Activated B cell treated with CpG ODN at 0.5 μM for 24 hours (primary cell): Measurements from ENCODE around the gene CAPRIN1. TPM values are rescaled to one million over a fixed set of nuclear protein-coding genes. Genes with fewer than 3 reads are reported as not detected.

ENCODE experiments used
- ATAC-seq: fragments of 200-7000 bp; cut with Tn5 transposase; one replicate; pipeline ENCODE4 v1.10.0; 2021; ENCODE audit warnings: low read depth, mild to moderate bottlenecking, moderate library complexity
- CTCF ChIA-PET: fragments of 350-600 bp; sonication (Branson Sonifier 250); formaldehyde crosslinking; loops from one replicate; lab custom pipeline; 2021; ENCODE audit warnings: antibody characterized with exemption; lab: Charles Lee
- POLR2A ChIA-PET: fragments of 350-600 bp; sonication (Branson Sonifier 250); formaldehyde crosslinking; loops from one replicate; lab custom pipeline; 2021; ENCODE audit warnings: antibody characterized with exemption; lab: Charles Lee
- DNase-seq: peaks from one replicate; pipeline ENCODE4 v3.0.0; 2022
- H3K27ac Mint-ChIP-seq: one replicate; pipeline ENCODE4 v1.8.0; 2020; ENCODE audit warnings: mixed read lengths
- H3K27me3 Mint-ChIP-seq: one replicate; pipeline ENCODE4 v1.8.0; 2021; ENCODE audit warnings: mixed read lengths
- H3K36me3 Mint-ChIP-seq: one replicate; pipeline ENCODE4 v1.8.0; 2021; ENCODE audit warnings: low read depth, mixed read lengths
- H3K4me1 Mint-ChIP-seq: one replicate; pipeline ENCODE4 v1.8.0; 2021; ENCODE audit warnings: mixed read lengths
- H3K4me3 Mint-ChIP-seq: one replicate; pipeline ENCODE4 v1.8.0; 2020; ENCODE audit warnings: mild to moderate bottlenecking, mixed read lengths
- H3K9me3 Mint-ChIP-seq: one replicate; pipeline ENCODE4 v1.8.0; 2020; ENCODE audit warnings: mixed read lengths
- intact Hi-C: fragments of 100-400 bp; cut with micrococcal nuclease; formaldehyde crosslinking; loops from one replicate; pipeline ENCODE4 v1.15.1; 2024
- total RNA-seq: library from RNA; stranded (reverse); gene quantifications from 2 replicates; pipeline ENCODE4 v1.2.3, GENCODE V29; 2022
- TF ChIP-seq, protein P1 (sequence below): fragments of 200-600 bp; IDR thresholded peaks from one replicate; pipeline ENCODE4 v1.8.0; 2022; ENCODE audit warnings: antibody characterized with exemption, mild to moderate bottlenecking

CAPRIN1 gene
- total RNA-seq, 1 donor from 2014 or later: 158 TPM

DNA sequence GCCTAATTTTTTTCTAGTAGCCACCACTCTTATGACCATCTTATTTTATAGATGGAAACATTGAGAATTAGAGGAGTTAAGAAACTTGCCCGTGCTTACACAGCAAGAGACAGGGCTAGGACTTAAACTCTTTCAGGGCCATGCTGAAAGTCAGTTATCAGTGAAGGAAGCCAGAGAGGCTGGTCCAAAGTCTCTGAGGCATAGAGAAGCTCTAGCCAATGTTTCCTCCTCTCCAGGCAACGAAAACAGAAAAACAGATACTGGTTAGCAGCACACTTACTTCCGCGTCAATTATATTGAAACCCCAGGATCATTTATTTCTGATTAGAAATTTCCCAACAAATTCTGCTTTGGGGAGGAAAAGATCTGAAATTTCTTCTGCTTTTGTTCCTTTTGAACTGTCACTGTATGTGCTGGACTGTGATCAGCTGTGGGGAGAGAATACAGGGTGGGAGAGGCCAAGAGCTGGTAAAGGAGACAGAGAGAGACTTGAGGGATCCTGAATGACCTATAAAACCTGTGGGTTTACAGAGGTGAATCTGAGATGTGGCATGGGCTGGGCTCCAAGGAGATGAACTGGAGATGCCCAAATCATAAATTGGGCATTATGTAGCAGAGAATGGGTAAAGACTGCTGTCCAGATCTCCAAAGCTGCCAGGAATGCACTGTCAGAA is 37.5 kb upstream of the CAPRIN1 start:
- H3K27ac Mint-ChIP-seq: no peak overlapping the region
- DNase-seq: no peak
- TF ChIP-seq, protein P1, sequence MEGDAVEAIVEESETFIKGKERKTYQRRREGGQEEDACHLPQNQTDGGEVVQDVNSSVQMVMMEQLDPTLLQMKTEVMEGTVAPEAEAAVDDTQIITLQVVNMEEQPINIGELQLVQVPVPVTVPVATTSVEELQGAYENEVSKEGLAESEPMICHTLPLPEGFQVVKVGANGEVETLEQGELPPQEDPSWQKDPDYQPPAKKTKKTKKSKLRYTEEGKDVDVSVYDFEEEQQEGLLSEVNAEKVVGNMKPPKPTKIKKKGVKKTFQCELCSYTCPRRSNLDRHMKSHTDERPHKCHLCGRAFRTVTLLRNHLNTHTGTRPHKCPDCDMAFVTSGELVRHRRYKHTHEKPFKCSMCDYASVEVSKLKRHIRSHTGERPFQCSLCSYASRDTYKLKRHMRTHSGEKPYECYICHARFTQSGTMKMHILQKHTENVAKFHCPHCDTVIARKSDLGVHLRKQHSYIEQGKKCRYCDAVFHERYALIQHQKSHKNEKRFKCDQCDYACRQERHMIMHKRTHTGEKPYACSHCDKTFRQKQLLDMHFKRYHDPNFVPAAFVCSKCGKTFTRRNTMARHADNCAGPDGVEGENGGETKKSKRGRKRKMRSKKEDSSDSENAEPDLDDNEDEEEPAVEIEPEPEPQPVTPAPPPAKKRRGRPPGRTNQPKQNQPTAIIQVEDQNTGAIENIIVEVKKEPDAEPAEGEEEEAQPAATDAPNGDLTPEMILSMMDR: no peak
- H3K36me3 Mint-ChIP-seq: no peaks in the 10 kb centered on the region
- intact Hi-C loops: no loop called here
- no peaks in the 10 kb centered on the region for H3K9me3 Mint-ChIP-seq
- CTCF ChIA-PET: no interaction called here
- no peak overlapping the region for H3K4me3 Mint-ChIP-seq
- ATAC-seq: no peak
- no peaks in the 10 kb centered on the region for H3K4me1 Mint-ChIP-seq
- H3K27me3 Mint-ChIP-seq: peaks cover 12% of the 10 kb centered on the region
- POLR2A ChIA-PET: no interaction called here

GRCh38 chr11:34021977-34022735 is 29.4 kb upstream of the CAPRIN1 start:
- H3K27me3 Mint-ChIP-seq: no peaks in the 10 kb centered on the region
- POLR2A ChIA-PET: no interaction called here
- H3K9me3 Mint-ChIP-seq: peaks cover 3% of the 10 kb centered on the region
- TF ChIP-seq, protein P1: no peak
- CTCF ChIA-PET: no interaction called here
- H3K4me3 Mint-ChIP-seq: no peak overlapping the region
- no peak overlapping the region for H3K27ac Mint-ChIP-seq
- intact Hi-C loops: no loop called here
- no peak for DNase-seq
- no peak for ATAC-seq
- no peaks in the 10 kb centered on the region for H3K36me3 Mint-ChIP-seq
- no peaks in the 10 kb centered on the region for H3K4me1 Mint-ChIP-seq

DNA sequence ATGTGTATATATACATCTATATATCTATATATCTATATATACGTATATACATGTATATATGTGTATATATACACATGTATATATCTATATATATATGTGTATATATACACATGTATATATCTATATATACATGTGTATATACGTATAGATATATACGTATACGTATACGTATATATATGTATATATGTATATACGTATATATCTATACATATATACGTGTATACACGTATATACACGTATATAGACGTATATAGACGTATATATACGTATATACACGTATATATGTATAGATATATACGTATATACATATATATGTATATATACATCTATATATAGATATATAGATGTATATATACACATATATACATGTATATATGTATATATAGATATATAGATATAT is 25.1 kb upstream of the CAPRIN1 start:
- ATAC-seq (no peak), DNase-seq (no peak)
- POLR2A ChIA-PET: no interaction called here
- H3K27ac Mint-ChIP-seq: no peak overlapping the region
- no peaks in the 10 kb centered on the region for H3K36me3 Mint-ChIP-seq
- H3K9me3 Mint-ChIP-seq: peaks cover 3% of the 10 kb centered on the region
- H3K4me3 Mint-ChIP-seq: no peak overlapping the region
- TF ChIP-seq, protein P1: no peak
- CTCF ChIA-PET: no interaction called here
- intact Hi-C loops: no loop called here
- H3K27me3 Mint-ChIP-seq: no peaks in the 10 kb centered on the region
- H3K4me1 Mint-ChIP-seq: no peaks in the 10 kb centered on the region

- ChIA-PET POLR2A (interaction anchor here (1.2 kb wide), 1 partner anchor 23 kb away, joined by 4 read pairs; the partner anchor contains the start of gene CAPRIN1), CTCF (no interaction called here)
- H3K36me3 Mint-ChIP-seq: no peaks in the 10 kb centered on the region
- ATAC-seq: no peak
- H3K9me3 Mint-ChIP-seq: no peaks in the 10 kb centered on the region
- no peaks in the 10 kb centered on the region for H3K4me1 Mint-ChIP-seq
- intact Hi-C loops: no loop called here
- DNase-seq: no peak
- no peak overlapping the region for H3K27ac Mint-ChIP-seq
- no peaks in the 10 kb centered on the region for H3K27me3 Mint-ChIP-seq
- TF ChIP-seq, protein P1: no peak
- no peak overlapping the region for H3K4me3 Mint-ChIP-seq
Measured at GRCh38 chr11:34027516-34028408, 23.8 kb upstream of the CAPRIN1 start.
